Measurements from ENCODE around the gene POLR2E.

Gene POLR2E

DNA sequence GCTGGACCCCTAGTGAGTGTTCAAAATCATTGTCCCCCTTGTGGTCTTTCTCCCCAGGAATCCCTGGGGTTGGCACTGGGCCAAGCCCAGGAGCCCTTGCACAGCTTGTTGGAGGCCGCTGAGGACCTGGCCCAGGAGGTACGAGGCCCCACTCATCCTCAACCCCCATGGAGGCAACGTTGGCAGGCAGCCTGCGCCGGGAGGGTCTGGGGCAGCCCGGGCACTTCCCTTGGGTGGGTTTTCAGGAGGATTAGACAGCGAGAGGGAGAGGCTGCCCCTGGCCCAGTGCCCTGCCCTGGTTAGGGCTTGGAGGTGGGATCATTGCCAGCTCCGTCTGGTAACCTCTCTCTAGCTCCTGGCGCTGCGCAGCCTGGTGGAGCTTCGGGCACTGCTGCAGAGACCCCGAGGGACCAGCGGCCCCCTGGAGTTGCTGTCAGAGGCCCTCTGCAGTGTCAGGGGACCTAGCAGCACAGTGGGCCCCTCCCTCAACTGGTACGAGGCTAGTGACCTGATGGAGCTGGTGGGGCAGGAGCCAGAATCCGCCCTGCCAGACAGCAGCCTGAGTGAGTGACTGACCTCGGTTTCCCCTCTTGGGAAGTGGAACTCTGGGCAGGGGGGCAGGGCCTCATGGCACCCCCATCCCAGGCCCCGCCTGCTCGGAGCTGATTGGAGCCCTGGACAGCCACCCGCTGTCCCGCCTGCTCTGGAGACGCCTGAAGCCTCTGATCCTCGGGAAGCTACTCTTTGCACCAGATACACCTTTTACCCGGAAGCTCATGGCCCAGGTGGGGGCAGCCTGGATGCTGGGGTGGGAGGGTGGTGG is 52.3 kb downstream of the POLR2E start:
- no peak for DNase-seq

DNA sequence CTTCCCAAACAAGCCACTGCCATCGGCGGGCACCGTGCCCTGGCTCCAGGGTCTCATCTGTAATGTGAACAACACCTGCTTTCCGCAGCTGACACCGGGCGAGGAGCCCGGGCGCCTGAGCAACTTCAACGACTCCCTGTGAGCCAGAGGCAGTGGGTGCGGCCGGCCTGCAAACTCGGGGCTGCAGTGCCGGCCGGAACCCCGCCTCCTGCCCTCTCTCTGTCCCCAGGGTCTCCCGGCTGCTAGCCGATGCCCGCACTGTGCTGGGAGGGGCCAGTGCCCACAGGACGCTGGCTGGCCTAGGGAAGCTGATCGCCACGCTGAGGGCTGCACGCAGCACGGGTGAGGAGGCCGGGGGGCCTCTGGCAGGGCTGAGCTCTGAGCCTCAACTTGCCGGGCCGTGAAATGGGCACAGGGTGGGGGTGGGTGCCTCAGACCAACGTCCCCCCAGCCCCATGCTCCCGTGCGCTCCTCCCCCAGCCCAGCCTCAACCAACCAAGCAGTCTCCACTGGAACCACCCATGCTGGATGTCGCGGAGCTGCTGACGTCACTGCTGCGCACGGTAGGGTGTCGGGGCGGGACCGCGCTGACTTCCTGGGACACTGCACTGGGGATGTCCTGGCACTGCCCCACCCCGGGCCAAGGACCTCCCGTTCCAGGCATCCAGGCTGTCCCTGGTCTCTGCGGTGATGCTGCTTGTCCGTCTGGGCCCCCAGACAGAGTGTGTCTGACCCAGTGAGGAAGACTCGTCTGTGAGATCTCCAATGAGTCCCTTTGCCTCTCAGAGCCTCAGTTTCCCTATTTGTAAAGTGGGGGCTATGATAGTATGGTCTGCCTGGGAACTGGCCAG is 53.1 kb downstream of the POLR2E start:
- no peak for DNase-seq

DNA sequence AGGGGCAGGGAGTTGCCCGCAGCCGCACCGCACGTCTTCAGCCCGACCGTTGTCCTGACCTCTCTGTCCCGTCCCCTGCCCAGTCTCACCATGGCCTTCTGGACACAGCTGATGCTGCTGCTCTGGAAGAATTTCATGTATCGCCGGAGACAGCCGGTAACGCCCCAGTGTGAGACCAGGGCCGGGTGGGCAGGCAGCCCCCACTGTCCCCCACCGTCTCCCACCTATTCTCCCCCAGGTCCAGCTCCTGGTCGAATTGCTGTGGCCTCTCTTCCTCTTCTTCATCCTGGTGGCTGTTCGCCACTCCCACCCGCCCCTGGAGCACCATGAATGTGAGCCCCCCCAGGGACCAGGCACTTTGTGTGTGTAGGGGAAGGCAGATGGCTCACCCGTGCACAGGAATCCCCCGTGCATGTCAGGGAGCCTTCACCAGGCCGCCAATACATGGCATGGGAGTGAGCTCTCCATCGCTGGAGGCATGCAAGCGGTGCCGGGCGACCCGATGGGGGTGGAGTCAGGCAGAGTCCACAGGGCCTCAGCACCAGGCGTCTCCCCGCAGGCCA is 53.8 kb downstream of the POLR2E start:
- DNase-seq = no peak

GRCh38 chr19:1040476-1041271 is 54.5 kb downstream of the POLR2E start:
- peak; percentile 68 to 82 (median 74) for DNase-seq

- peak; percentile 95 to 99 (median 97) for DNase-seq
Measured at GRCh38 chr19:1039646-1040475, 55.3 kb downstream of the POLR2E start, which contains the start of gene ABCA7. TSS of gene ABCA7 (plus strand) at chr19:1040107. CDS start at chr19:1041362, 1,255 bp downstream.

DNA sequence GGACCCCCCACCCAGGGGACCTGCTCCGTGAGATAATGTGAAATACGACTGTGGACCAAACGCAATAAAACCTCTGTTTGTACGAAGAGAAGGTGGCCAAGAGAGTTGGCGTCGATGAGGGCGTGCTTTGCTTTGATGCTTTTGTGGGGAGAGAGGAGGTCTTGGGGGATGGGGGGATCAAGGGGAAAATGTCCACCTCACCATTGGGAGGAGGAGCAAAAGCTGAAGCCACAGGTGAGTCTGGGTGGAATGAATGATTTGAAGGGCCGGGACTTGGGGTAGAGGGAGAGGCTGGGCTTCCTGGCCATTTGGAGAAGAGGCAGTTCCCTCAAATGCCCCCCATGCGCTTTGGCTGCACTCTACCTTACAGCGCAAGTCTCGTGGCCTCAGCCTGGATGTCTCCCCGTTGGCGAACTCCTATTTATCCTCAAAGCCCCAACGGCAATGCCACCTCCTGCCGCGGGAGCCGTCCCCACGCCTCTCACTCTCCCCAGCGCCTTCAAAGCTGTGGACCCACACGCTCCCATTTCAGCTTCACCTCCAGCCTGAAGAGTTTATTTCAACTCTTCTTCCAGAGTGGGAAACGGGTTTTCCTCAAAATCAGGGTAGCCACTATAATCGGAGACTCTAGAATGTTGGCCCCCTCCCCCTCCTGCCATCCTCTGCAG is 56.1 kb downstream of the POLR2E start:
- no peak for DNase-seq

DNA sequence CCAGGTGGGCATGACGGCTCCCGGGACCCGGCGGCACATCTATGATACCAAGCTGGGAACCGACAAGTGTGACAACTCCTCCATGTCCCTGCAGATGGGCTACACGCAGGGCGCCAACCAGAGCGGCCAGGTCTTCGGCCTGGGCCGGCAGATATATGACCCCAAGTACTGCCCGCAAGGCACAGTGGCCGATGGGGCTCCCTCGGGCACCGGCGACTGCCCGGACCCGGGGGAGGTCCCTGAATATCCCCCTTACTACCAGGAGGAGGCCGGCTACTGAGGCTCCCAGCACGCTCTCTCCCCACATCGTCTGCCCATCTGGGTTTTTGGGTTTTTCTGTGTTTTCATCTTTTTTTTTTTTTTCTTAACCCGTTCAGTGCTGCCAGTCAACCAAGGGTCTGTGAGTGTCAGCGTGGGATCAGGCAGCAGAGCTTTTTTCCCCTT is 57.5 kb downstream of the POLR2E start:
- no peak for DNase-seq
